ENCODE measurements around the gene SOX30. TPM values are rescaled to one million over a fixed set of nuclear protein-coding genes. Genes with fewer than 3 reads are reported as not detected.

SOX30 gene
- total RNA-seq, 1 donor from 2014 or later: 0.13 TPM

DNA sequence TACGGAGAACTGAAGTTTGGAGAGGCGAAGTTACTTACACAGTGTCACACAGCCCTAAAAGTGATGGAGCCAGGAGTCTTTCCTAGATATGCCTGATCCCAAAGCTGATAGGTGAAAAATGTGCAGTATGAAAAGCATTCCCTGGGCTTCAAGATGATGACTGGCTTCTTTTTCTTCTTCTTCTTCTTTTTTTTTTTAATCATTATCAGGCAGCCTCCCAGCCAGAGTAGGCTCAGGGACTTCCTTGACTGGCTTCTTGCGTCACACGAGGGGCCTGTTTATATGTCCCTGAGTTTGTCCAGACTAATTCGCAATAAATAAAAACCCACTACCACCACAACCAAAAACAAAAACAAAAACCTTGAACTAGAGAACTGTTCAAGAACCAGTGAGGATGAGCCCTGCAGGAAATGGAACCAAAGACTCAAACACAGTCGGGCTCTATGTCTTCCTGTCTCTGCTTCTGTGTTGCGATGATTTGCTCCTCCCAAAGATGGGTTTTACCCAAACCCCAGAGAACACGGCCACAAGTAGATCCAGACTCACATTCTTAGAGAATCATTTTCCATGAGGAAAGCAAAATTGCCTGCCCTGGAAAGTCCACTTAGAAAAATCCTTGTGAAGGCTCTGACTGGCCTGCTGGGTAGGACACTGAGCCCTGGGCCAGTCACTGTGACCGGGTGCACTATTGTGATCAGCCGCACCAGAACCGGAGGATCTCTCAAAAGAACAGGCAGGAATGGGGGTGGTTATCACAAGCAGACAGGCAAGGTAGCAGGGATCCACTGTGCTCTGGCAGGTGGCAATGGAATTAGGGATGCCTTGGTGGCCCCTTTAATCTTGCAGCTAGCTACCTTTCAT is 38.6 kb downstream of the SOX30 start:
- DNase-seq (no peak), ATAC-seq (ENCODE audit: poor library complexity) (no peak)
- intact Hi-C loops (cut with DNase I): no loop called here

DNA sequence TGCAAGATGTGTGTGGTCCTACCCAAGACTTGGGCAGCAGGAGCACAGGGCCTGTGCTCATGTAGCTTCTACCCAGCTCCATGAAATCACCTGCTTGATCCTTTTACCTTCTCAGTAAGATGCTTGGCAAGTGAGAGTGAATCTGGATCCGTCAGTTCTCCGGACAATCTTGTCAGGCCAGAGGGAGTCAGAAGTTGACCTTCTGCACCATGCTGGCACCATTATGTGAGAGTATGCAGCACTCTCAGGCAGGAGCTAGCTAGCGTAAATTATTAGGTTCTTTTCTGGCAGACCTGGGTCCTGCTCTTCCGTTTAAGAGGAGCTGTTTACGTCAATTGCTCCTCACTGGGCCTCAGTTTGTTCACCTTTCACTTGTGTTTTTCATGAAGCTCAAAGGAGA is 39.7 kb downstream of the SOX30 start:
- DNase-seq (no peak), ATAC-seq (ENCODE audit: poor library complexity) (no peak)
- intact Hi-C loops (cut with DNase I): no loop called here

DNA sequence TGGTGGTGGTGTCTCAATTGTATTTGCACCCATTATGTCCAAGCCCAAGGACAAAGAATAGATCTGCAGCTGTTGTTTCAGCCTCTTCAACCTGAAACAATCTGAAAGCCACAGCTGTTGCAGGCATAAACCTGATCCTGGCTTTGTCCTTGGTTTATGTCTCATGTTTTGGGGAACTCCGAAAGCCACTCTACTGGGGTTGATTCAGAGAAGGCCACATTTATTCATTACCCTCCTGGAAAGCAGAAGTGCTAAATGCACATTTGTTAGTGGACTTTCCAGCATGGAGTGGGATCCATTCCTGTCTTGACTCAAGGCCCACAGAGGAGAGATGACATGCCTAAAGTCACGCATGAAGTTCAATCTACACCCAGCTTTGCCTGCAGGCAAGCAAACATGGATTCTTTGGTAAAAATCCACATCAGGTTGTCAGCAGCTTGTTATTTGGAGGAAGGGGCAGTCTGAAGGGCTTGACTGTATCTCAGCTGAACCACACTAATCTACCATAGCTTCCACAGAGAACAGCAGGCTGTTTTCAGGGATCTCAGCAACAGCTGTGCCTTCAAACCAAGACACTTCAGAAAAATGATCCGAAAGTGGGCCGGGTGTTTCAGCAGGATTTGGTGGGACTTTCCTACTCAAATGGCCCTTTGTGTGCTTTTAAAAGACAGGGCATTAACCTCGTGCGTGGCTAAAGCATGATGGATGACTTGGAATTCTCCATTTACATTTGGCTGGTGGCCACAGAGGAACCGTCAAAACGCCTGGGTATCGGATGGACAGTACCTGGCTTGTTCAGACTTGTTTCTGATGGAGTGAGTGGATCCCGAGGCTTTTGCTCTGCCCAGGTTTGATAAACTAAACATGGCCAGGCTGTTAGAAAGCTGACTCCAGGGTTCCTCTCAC is 40.4 kb downstream of the SOX30 start:
- DNase-seq: no peak
- no peak for ATAC-seq (ENCODE audit: poor library complexity)
- intact Hi-C loops (cut with DNase I): no loop called here

DNA sequence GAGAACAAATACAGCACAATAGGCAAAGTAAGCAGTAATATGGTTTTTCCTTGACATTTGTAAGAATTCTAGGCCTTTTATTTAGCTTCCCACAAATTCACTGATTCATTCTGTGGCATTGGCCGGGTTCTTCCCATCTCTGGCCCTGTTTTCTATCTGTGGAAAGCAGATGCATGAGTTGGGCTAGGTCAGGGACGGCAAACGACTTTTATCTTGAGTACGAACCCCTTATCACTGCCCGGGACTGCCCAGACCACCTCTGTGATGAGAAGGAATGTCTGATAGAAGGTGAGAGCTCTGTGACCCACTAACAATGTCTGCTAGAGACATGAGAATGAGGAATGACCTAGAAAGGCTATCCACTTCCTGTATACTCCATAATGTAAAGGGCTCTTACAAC is 41.2 kb downstream of the SOX30 start:
- DNase-seq (no peak), ATAC-seq (ENCODE audit: poor library complexity) (no peak)
- intact Hi-C loops (cut with DNase I): no loop called here

DNA sequence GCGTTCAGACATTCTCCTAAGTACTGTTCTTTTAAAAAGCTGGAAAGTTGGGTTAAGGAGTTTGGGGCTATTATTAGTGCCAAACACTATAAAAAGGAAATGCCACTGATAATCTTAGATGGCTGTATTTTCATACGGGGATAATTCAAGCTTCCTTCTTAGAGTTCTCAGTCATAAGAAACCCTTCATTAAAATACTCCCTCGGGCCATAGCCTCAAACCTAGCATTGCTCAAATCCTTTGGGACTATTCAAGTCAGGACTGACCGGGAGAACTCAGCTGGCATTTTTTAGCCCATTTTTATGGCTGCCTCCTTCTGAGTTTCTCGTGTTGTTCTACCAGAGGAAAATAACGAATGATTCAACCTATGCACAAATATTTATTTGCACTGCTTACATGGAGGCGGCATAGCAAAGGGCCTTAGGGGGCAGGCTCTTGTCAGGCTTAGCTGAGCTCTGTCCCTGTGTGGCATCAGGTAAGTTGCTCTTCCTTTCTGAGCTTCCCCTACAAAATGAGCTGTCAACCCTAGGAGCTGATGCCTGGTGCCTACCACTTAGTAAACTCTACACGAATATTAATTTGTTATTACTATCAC is 43.2 kb downstream of the SOX30 start:
- no peak for ATAC-seq (ENCODE audit: poor library complexity)
- intact Hi-C loops (cut with DNase I): no loop called here
- DNase-seq: no peak

DNA sequence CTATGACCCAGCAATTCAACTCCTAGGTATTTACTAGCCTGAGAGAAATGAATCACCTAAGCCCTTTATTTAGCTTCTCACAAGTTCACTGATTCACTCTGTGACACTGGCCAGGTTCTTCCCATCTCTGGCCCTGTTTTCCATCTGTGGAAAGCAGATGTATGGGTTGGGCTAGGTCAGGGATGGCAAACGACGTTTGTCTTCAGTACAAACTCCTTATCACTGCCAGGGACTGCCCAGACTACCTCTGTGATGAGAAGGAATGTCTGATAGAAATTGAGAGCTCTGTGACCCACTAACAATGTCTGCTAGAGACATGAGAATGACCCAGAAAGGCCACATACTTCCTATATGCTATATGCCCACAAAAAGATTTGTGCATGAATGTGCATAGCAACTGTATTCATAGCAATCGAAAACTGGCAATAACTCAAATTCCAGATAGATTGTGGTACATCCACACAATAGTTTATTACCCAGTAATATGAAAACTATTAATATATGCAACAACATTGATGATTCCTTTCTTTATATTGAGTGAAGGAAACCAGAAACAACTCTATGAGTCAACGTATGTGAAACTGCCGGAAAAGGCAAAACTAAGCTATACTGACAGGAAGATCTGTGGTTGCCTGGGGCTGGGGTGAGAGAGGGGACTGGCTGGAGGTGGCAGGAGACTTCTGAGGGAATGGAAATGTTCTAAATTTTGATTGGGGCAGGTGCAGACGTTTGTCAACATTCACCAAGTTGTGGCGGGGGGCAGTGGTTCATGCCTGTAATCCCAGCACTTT is 44.7 kb downstream of the SOX30 start:
- intact Hi-C loops (cut with DNase I): no loop called here
- ATAC-seq (ENCODE audit: poor library complexity) (no peak), DNase-seq (no peak)

DNA sequence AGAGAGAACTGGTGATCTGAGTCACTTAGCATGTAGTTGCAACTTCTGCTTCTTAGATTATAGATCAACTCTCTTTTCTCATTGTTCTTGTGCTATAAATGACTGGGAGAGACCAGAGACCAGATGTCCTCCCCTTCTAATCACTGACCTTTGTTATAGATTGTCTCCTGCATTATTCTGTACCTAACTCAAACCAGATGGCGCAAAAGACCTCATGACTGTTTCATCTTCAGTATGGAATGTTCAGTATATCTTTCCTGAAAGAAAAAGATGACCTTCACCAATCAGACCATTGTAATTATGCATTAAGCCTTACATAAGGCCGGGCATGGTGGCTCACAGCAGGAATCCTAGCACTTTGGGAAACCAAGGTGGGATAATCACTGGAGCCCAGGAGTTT is 46.2 kb downstream of the SOX30 start:
- ATAC-seq (ENCODE audit: poor library complexity) (no peak), DNase-seq (no peak)
- intact Hi-C loops (cut with DNase I): no loop called here

DNA sequence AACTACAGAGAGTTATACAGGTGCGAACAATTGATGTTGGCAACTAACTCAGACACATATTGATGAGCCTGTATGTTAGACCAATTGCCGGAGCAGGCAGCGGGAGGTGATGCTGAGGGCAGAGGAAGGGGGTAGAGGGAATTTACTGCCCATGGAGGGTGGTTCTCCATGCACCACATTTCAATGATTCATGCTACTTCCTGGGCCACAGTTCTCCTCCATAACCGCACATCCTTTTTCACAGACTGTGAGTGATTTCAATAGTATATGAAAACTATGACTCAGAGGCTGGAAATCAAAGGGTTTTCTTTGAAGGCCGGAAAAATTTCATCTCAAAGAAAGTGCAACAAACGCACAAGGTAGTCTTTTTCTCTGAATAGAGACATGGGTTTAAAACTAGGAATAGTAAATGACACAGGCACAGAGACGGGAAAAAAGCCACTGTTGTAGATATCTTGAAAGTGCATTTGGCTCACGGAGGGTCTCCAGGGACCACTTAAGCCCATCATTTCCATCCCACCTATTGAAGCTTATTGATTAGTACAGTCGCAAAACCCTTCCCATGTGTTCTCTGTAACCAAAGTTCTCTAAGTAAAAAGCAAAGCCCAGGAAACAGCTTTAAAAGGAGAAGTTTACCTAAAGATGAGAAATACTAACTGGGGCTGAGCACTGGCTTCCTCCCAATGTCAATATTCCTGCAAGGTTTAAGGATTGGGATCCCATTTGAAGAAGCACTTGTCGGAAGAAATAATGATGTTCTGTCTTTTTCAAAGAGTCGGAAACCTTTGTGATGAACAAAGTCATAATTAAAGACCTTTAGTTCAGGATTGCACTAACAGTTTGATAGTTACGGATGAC is 48.7 kb downstream of the SOX30 start:
- ATAC-seq (ENCODE audit: poor library complexity) (no peak), DNase-seq (no peak)
- intact Hi-C loops (cut with DNase I): no loop called here

DNA sequence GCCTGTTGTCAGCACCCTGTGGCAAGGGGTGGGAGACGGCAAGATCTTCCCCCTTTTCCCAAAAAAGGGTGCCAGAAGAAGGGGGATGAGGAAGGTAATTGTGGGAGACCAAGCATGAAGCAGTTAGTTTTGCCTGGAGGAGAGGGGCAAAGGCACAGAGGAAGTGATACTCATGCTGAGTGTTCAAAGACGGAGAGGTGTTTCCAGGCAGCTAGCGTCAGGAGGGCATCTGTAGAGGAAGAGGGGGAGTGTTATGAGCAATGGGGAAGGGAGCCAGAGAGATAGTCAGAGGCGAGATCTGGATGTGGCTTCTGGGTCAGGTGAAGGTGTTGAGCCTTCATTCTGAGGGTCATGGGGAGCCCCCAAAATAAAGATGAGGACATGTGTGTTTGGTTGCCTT is 49.7 kb downstream of the SOX30 start:
- intact Hi-C loops (cut with DNase I): no loop called here
- DNase-seq (no peak), ATAC-seq (ENCODE audit: poor library complexity) (no peak)

DNA sequence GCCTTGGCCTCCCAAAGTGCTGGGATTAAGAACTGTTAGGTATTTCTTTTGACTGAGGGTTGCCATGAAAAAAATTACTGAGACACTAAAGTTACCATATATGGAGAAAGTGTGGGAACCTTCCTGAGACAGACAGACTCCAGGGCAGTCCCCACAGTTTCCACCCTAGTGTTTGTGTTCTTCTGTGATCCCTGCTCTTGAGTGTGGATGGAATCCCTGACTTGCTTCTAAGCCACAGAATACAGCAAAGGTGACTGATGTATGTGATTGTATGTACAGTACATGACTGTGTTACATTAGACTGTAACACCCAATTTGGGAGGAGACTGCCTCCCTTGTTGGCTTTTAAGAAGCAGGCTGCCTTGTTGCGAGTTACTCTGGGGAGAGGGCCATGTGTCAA is 52.0 kb downstream of the SOX30 start:
- DNase-seq (no peak), ATAC-seq (ENCODE audit: poor library complexity) (no peak)
- intact Hi-C loops (cut with DNase I): no loop called here

DNA sequence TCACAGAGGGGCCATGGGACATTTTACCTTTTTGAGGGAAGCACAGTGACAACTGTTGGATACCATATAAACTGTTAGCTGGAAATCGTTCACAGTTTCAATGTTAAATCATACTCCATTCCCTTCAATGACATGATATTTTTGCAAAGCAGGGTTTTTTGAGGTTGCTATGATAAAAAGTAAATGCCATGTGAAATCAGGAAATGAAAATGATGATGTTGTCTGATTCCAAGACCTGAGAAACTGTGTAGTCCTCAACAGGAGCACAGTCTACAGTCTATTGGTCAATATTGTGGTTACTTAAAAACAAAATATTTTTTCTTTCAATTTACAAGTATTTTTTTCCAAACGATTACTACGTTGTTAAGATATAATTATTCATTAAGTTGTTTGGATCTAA is 52.7 kb downstream of the SOX30 start:
- ATAC-seq (ENCODE audit: poor library complexity) (no peak), DNase-seq (no peak)
- intact Hi-C loops (cut with DNase I): no loop called here

DNA sequence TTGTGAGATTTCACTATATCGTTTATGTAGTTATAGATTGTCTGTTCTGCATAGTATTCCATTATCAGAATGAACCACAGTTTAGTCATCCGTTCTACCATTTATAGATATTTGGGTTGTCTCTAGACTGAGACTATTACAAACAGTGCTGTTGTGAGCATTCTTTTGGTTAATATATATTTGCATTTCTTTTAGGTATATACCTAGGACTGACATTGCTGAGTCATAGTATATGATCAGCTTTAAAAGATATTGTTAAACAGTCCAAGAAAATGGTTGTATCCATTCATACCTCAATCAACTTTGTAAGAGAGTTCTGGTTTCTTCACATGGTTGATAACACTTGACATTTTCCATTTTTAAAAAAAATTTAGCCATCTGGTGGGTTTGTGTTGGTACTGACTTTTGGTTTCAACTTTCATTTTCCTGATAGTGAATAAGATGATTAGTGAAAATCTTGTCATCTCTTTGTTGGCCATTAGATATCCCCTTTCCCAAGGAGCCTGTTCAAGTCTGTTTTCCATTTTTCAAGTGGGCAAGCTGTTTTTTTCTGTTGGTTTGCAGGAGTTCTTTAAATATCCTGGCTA is 53.8 kb downstream of the SOX30 start:
- intact Hi-C loops (cut with DNase I): no loop called here
- ATAC-seq (ENCODE audit: poor library complexity): no peak
- no peak for DNase-seq

DNA sequence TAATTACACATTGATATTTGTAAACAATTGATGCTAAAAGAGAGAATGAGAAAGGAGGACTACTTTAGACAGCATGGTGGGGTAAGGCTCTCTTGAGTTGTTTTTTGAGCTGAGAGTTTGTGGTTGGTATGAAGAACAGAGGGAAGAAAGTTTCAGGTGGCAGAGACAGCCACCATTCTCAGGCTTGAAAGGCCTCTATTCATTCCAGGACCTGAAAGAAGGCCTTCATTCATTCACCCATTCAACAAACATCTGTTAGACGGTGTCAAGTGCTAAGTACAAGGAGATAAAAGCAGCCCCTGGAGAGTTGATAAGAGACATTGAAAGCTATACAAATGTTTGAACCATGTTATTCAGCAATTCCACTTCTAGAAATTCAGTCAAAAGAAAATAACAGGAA is 55.0 kb downstream of the SOX30 start:
- ATAC-seq (ENCODE audit: poor library complexity): no peak
- intact Hi-C loops (cut with DNase I): no loop called here

DNA sequence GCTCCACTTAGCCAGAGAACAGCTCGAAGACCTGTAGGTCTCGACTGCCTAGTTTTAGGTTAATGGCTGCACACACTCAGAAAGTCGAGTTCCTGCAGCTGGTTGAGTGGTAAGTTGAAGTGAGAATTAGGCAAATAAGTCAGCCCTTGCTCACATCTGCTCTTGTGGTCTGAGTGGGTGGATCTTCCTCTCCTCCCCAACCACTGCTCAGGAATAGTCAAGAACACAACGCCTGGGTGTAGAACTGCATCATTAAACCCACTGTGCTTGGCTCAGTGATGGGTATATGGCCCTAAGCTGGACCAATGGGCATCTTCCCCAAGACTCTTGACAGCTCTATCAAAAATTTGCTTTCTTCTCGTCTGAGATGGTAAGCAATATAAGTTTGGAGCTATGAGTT is 55.8 kb downstream of the SOX30 start:
- ATAC-seq (ENCODE audit: poor library complexity): no peak
- intact Hi-C loops (cut with DNase I): no loop called here
- DNase-seq: no peak

More for the DNA sequence above, 55.0 kb downstream of the SOX30 start:
- no peak for DNase-seq

DNA sequence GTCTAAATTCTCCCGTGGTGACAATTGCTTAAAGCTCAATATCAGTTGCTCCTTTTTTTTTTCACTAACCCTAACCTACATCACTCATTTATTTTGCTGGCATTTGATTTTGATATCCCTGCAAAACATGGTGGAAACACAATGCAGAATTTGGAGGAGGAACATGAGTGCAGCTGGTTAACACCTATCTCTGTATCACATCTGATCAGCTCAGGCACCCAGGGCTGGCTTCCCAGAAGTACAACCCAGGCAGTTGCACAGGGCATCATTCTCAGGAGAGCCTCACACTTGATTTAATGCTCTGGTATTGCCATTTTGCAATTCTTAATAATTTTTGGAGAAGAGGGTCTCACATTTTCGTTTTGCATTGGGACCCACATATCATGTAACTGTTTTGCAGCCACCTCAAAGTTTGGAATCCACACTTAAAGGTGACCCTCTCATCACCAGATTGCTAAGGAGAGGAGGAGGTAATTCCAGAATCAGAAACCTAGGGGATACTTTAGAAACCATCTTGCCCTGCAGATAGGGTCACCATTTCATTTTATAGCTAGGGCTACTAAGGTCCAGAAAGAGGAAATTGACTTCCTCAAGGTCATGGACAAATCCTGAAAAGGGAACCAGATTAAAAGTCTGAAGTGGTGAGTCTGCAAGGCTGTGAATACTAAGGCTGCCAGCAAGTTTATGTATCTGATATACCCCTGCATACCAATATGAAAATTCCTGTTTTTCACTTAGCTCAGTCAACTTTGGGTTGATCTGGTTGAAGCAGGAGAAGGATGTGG is 57.4 kb downstream of the SOX30 start:
- no peak for ATAC-seq (ENCODE audit: poor library complexity)
- no peak for DNase-seq
- intact Hi-C loops (cut with DNase I): no loop called here

DNA sequence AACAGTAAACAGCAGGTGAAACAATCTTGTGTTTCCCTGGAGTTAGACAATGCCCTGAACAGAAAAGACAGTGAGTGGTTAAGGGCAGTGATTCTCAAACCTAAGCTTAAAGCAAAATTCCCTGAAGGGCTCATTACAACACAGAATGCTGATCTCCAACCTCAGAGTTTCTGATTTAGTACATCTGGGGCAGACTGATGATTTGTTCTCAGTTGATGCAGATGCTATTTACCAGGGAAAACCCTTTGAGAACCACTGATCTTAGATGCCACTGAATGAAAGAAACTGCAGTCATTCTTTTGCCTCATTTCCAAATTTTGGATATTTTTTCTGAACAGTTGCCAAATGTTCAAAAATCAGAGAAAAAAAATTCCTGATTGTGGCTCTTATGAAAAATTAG is 58.0 kb downstream of the SOX30 start:
- intact Hi-C loops (cut with DNase I): no loop called here
- ATAC-seq (ENCODE audit: poor library complexity) (peak; percentile 48), DNase-seq (no peak)
